WTC11 (cell line): Measurements from ENCODE around the gene ADAM12. TPM values are rescaled to one million over a fixed set of nuclear protein-coding genes. Genes with fewer than 3 reads are reported as not detected.

Source experiments
- ATAC-seq: fragments of 200-7000 bp; cut with Tn5 transposase; 2 replicates; pipeline ENCODE4 v1.10.0; 2021; ENCODE audit warnings: mild to moderate bottlenecking, moderate library complexity
- CTCF ChIA-PET: fragments of 300-600 bp; sonication (Branson Sonifier 250); formaldehyde crosslinking; loops from one replicate; lab custom pipeline; 2021; ENCODE audit warnings: antibody characterized with exemption; lab: Charles Lee
- POLR2A ChIA-PET: fragments of 350-600 bp; sonication (Branson Sonifier 250); formaldehyde crosslinking; loops from one replicate; lab custom pipeline; 2021; ENCODE audit warnings: antibody characterized with exemption; lab: Charles Lee
- DNase-seq: peaks from one replicate; pipeline ENCODE4 v3.0.0; 2021; ENCODE audit warnings: low spot score
- H3K27ac Mint-ChIP-seq: 2 replicates; pipeline ENCODE4 v1.8.0; 2021; ENCODE audit warnings: mixed read lengths
- H3K27me3 Mint-ChIP-seq: 2 replicates; pipeline ENCODE4 v1.8.0; 2021; ENCODE audit warnings: low read depth, mild to moderate bottlenecking, moderate library complexity, mixed read lengths
- H3K36me3 Mint-ChIP-seq: 2 replicates; pipeline ENCODE4 v1.8.0; 2021; ENCODE audit warnings: mixed read lengths
- H3K4me1 Mint-ChIP-seq: 2 replicates; pipeline ENCODE4 v1.8.0; 2022; ENCODE audit warnings: mixed read lengths
- H3K4me3 Mint-ChIP-seq: 2 replicates; pipeline ENCODE4 v1.8.0; 2021; ENCODE audit warnings: mild to moderate bottlenecking, moderate library complexity, mixed read lengths
- H3K9me3 Mint-ChIP-seq: 2 replicates; pipeline ENCODE4 v1.8.0; 2021; ENCODE audit warnings: mixed read lengths
- ETV6 ChIP-seq: sonication (generic); formaldehyde crosslinking; IDR thresholded peaks from 2 replicates; pipeline ENCODE4 v1.8.1; 2022; ENCODE audit warnings: mild to moderate bottlenecking, missing genetic modification reagents
- FOXP1 ChIP-seq: sonication (generic); formaldehyde crosslinking; IDR thresholded peaks from 2 replicates; pipeline ENCODE4 v1.8.0; 2022; ENCODE audit warnings: missing genetic modification reagents, mild to moderate bottlenecking, moderate library complexity, borderline replicate concordance
- GRHL2 ChIP-seq: fragments of 250-450 bp; sonication (Bioruptor Pico); IDR thresholded peaks from 2 replicates; pipeline ENCODE4 v1.8.0; 2022; ENCODE audit warnings: mild to moderate bottlenecking, moderate library complexity; ENCODE audit not compliant: insufficient replicate concordance, severe bottlenecking
- JUN ChIP-seq: sonication (generic); formaldehyde crosslinking; IDR thresholded peaks from 2 replicates; pipeline ENCODE4 v1.8.0; 2023; ENCODE audit warnings: mild to moderate bottlenecking, missing genetic modification reagents
- NFYB ChIP-seq: sonication (generic); formaldehyde crosslinking; conservative IDR thresholded peaks from 2 replicates; pipeline ENCODE4 v1.8.0; 2022; ENCODE audit warnings: low read depth, missing genetic modification reagents
- SMAD4 ChIP-seq: sonication (generic); formaldehyde crosslinking; IDR thresholded peaks from 2 replicates; pipeline ENCODE4 v1.8.0; 2022; ENCODE audit warnings: mild to moderate bottlenecking, missing genetic modification reagents
- SOX15 ChIP-seq: fragments of 250-450 bp; sonication (Bioruptor Pico); IDR thresholded peaks from 2 replicates; pipeline ENCODE4 v1.9.0; 2021; ENCODE audit warnings: mild to moderate bottlenecking
- SP1 ChIP-seq: sonication (generic); formaldehyde crosslinking; conservative IDR thresholded peaks from 2 replicates; pipeline ENCODE4 v1.8.1; 2022; ENCODE audit warnings: missing genetic modification reagents
- ZNF138 ChIP-seq: sonication (generic); formaldehyde crosslinking; conservative IDR thresholded peaks from 2 replicates; pipeline ENCODE4 v1.8.1; 2022; ENCODE audit warnings: mild to moderate bottlenecking, moderate library complexity, missing genetic modification reagents
- ZNF219 ChIP-seq: sonication (generic); formaldehyde crosslinking; IDR thresholded peaks from 2 replicates; pipeline ENCODE4 v1.8.0; 2023; ENCODE audit warnings: missing genetic modification reagents, mild to moderate bottlenecking, borderline replicate concordance
- ZNF396 ChIP-seq: fragments of 250-450 bp; sonication (Bioruptor Pico); IDR thresholded peaks from 2 replicates; pipeline ENCODE4 v1.8.0; 2021; ENCODE audit warnings: mild to moderate bottlenecking, moderate library complexity, borderline replicate concordance
- total RNA-seq: library from RNA; stranded (reverse); gene quantifications from 3 replicates; pipeline ENCODE4 v1.2.3, GENCODE V29; 2021
- TF ChIP-seq, protein P1 (sequence below): sonication (generic); formaldehyde crosslinking; IDR thresholded peaks from 2 replicates; pipeline ENCODE4 v1.8.1; 2023; ENCODE audit warnings: mild to moderate bottlenecking, missing genetic modification reagents, moderate library complexity
- TF ChIP-seq, protein P2 (sequence below): fragments of 250-450 bp; sonication (Bioruptor Pico); IDR thresholded peaks from 2 replicates; pipeline ENCODE4 v2.1.2; 2022; ENCODE audit warnings: mild to moderate bottlenecking, moderate library complexity
- TF ChIP-seq, protein P3 (sequence below): fragments of 250-450 bp; sonication (Bioruptor Pico); IDR thresholded peaks from 2 replicates; pipeline ENCODE4 v1.9.0; 2021; ENCODE audit warnings: mild to moderate bottlenecking
- TF ChIP-seq, protein P4 (sequence below): fragments of 250-450 bp; sonication (Bioruptor Pico); IDR thresholded peaks from 2 replicates; pipeline ENCODE4 v1.9.0; 2021; ENCODE audit warnings: mild to moderate bottlenecking, borderline replicate concordance
- TF ChIP-seq, protein P5 (sequence below): sonication (generic); formaldehyde crosslinking; IDR thresholded peaks from 2 replicates; pipeline ENCODE4 v1.8.1; 2022; ENCODE audit warnings: low read depth, missing genetic modification reagents, borderline replicate concordance
- TF ChIP-seq, protein P6 (sequence below): sonication (generic); formaldehyde crosslinking; IDR thresholded peaks from 2 replicates; pipeline ENCODE4 v1.8.0; 2023; ENCODE audit warnings: mild to moderate bottlenecking, missing genetic modification reagents
- TF ChIP-seq, protein P7 (sequence below): sonication (generic); formaldehyde crosslinking; IDR thresholded peaks from 2 replicates; pipeline ENCODE4 v1.8.0; 2022; ENCODE audit warnings: mild to moderate bottlenecking, missing genetic modification reagents

Gene ADAM12
- total RNA-seq, 1 experiment from 2014 or later, result 0.22 TPM

DNA sequence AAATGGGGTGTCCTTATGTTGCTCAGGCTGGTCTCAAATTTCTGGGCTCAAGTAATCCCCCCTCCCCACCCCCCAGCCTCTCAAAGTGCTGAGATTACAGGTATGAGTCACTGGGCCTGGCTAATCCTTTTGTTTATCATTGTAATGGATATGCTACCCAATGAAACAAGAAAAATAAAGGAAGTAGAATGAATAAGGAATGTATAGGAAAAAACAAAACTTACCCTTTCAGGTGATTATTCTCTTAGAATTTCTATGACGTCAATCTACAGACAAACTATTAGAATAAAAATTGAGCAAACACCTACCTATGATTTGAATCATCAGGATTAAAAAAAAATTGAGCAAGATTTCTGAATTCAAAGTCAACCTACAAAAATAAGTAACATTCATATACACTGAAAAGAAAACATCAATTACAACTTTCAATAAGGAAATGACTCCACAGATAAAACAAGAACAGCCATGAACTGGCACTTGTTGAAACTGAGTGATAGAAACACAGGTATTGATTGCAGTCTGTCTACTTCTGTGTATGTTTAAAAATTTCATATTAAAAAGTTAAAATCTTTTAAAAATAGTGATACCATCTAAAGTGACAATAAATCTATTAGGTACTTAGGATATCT is 12.2 kb downstream of the ADAM12 start:
- no peak overlapping the region for H3K27ac Mint-ChIP-seq
- DNase-seq, result no peak

DNA sequence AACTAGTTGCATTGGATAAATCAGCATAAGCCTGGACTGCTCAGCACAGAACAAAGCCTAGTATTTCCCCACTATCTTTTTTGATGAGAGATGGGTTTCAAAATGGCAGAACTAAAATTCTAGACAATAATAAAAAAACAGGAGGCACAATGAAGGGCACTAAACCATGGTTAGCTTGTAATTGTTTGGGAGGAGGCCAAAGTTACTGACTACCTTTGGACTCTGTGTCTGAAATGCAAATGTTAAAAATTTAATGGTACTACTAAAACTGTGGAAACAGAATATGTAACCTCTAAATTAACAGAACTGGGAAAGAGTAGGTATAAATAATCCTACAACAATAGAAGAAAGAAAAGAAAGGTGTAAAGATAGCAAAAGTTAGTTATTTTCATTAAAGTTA is 13.0 kb downstream of the ADAM12 start:
- Mint-ChIP-seq H3K4me1 (peaks cover 3% of the 10 kb centered on the region; the same call in 1 of the 2 replicates), H3K27ac (no peak overlapping the region)
- POLR2A ChIA-PET, result no interaction called here
- TF ChIP-seq, protein P1, sequence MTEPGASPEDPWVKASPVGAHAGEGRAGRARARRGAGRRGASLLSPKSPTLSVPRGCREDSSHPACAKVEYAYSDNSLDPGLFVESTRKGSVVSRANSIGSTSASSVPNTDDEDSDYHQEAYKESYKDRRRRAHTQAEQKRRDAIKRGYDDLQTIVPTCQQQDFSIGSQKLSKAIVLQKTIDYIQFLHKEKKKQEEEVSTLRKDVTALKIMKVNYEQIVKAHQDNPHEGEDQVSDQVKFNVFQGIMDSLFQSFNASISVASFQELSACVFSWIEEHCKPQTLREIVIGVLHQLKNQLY, result no peak
- TF ChIP-seq, protein P2, sequence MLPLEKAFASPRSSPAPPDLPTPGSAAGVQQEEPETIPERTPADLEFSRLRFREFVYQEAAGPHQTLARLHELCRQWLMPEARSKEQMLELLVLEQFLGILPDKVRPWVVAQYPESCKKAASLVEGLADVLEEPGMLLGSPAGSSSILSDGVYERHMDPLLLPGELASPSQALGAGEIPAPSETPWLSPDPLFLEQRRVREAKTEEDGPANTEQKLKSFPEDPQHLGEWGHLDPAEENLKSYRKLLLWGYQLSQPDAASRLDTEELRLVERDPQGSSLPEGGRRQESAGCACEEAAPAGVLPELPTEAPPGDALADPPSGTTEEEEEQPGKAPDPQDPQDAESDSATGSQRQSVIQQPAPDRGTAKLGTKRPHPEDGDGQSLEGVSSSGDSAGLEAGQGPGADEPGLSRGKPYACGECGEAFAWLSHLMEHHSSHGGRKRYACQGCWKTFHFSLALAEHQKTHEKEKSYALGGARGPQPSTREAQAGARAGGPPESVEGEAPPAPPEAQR, result no peak
- TF ChIP-seq JUN (CRISPR knock-in tag) (no peak), ZNF396 (no peak), SP1 (CRISPR knock-in tag) (no peak), FOXP1 (CRISPR knock-in tag) (no peak)
- TF ChIP-seq, protein P3, sequence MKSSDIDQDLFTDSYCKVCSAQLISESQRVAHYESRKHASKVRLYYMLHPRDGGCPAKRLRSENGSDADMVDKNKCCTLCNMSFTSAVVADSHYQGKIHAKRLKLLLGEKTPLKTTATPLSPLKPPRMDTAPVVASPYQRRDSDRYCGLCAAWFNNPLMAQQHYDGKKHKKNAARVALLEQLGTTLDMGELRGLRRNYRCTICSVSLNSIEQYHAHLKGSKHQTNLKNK (CRISPR knock-in tag), result no peak
- TF ChIP-seq, all 79 proteins: peak for 0
- Mint-ChIP-seq H3K27me3 (no peaks in the 10 kb centered on the region), H3K9me3 (peaks cover 49% of the 10 kb centered on the region), H3K36me3 (peaks cover 16% of the 10 kb centered on the region), H3K4me3 (no peak overlapping the region)
- DNase-seq (no peak), ATAC-seq (no peak)
- CTCF ChIA-PET, result no interaction called here

More for the DNA sequence above, 12.2 kb downstream of the ADAM12 start:
- no peak for ATAC-seq
- H3K4me3 Mint-ChIP-seq, result no peak overlapping the region
- ChIA-PET POLR2A (no interaction called here), CTCF (no interaction called here)
- TF ChIP-seq, protein P4, sequence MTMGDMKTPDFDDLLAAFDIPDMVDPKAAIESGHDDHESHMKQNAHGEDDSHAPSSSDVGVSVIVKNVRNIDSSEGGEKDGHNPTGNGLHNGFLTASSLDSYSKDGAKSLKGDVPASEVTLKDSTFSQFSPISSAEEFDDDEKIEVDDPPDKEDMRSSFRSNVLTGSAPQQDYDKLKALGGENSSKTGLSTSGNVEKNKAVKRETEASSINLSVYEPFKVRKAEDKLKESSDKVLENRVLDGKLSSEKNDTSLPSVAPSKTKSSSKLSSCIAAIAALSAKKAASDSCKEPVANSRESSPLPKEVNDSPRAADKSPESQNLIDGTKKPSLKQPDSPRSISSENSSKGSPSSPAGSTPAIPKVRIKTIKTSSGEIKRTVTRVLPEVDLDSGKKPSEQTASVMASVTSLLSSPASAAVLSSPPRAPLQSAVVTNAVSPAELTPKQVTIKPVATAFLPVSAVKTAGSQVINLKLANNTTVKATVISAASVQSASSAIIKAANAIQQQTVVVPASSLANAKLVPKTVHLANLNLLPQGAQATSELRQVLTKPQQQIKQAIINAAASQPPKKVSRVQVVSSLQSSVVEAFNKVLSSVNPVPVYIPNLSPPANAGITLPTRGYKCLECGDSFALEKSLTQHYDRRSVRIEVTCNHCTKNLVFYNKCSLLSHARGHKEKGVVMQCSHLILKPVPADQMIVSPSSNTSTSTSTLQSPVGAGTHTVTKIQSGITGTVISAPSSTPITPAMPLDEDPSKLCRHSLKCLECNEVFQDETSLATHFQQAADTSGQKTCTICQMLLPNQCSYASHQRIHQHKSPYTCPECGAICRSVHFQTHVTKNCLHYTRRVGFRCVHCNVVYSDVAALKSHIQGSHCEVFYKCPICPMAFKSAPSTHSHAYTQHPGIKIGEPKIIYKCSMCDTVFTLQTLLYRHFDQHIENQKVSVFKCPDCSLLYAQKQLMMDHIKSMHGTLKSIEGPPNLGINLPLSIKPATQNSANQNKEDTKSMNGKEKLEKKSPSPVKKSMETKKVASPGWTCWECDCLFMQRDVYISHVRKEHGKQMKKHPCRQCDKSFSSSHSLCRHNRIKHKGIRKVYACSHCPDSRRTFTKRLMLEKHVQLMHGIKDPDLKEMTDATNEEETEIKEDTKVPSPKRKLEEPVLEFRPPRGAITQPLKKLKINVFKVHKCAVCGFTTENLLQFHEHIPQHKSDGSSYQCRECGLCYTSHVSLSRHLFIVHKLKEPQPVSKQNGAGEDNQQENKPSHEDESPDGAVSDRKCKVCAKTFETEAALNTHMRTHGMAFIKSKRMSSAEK (CRISPR knock-in tag), result no peak
- no peaks in the 10 kb centered on the region for H3K27me3 Mint-ChIP-seq
- H3K36me3 Mint-ChIP-seq, result peaks cover 16% of the 10 kb centered on the region
- H3K4me1 Mint-ChIP-seq, result peaks cover 3% of the 10 kb centered on the region; the same call in 1 of the 2 replicates
- peaks cover 49% of the 10 kb centered on the region for H3K9me3 Mint-ChIP-seq

DNA sequence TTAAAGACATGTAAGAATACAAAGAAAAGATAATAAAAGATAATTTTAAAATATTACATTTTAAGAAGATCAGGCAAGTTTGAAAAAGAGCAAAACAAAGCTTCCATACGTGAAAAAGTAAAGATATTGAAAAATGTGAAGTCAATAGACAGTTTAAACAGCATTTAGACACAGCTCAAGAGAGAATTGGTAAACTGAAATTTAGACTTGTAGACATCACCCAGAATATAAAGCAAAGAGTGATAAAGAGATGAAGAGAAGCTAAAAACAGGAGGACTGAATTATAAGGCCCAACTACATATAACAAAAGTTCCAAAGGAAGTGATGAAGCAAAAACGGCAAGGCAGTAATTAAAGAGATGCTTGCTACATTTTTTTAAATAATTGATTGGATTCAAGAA is 13.8 kb downstream of the ADAM12 start:
- no peak for DNase-seq
- POLR2A ChIA-PET, result no interaction called here
- Mint-ChIP-seq H3K36me3 (peaks cover 16% of the 10 kb centered on the region), H3K9me3 (peaks cover 49% of the 10 kb centered on the region), H3K27ac (no peak overlapping the region), H3K4me1 (peaks cover 3% of the 10 kb centered on the region; the same call in 1 of the 2 replicates), H3K27me3 (no peaks in the 10 kb centered on the region), H3K4me3 (no peak overlapping the region)
- TF ChIP-seq FOXP1 (CRISPR knock-in tag) (no peak), NFYB (CRISPR knock-in tag) (no peak), SMAD4 (no peak), ZNF219 (no peak), SOX15 (CRISPR knock-in tag) (no peak), ZNF138 (CRISPR knock-in tag) (no peak), GRHL2 (no peak), ETV6 (CRISPR knock-in tag) (no peak)
- TF ChIP-seq, protein P5, sequence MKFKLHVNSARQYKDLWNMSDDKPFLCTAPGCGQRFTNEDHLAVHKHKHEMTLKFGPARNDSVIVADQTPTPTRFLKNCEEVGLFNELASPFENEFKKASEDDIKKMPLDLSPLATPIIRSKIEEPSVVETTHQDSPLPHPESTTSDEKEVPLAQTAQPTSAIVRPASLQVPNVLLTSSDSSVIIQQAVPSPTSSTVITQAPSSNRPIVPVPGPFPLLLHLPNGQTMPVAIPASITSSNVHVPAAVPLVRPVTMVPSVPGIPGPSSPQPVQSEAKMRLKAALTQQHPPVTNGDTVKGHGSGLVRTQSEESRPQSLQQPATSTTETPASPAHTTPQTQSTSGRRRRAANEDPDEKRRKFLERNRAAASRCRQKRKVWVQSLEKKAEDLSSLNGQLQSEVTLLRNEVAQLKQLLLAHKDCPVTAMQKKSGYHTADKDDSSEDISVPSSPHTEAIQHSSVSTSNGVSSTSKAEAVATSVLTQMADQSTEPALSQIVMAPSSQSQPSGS, result no peak
- TF ChIP-seq, protein P6, sequence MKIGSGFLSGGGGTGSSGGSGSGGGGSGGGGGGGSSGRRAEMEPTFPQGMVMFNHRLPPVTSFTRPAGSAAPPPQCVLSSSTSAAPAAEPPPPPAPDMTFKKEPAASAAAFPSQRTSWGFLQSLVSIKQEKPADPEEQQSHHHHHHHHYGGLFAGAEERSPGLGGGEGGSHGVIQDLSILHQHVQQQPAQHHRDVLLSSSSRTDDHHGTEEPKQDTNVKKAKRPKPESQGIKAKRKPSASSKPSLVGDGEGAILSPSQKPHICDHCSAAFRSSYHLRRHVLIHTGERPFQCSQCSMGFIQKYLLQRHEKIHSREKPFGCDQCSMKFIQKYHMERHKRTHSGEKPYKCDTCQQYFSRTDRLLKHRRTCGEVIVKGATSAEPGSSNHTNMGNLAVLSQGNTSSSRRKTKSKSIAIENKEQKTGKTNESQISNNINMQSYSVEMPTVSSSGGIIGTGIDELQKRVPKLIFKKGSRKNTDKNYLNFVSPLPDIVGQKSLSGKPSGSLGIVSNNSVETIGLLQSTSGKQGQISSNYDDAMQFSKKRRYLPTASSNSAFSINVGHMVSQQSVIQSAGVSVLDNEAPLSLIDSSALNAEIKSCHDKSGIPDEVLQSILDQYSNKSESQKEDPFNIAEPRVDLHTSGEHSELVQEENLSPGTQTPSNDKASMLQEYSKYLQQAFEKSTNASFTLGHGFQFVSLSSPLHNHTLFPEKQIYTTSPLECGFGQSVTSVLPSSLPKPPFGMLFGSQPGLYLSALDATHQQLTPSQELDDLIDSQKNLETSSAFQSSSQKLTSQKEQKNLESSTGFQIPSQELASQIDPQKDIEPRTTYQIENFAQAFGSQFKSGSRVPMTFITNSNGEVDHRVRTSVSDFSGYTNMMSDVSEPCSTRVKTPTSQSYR (CRISPR knock-in tag), result no peak
- TF ChIP-seq, protein P7, sequence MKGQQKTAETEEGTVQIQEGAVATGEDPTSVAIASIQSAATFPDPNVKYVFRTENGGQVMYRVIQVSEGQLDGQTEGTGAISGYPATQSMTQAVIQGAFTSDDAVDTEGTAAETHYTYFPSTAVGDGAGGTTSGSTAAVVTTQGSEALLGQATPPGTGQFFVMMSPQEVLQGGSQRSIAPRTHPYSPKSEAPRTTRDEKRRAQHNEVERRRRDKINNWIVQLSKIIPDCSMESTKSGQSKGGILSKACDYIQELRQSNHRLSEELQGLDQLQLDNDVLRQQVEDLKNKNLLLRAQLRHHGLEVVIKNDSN (CRISPR knock-in tag), result no peak
- ATAC-seq, result no peak
- CTCF ChIA-PET, result no interaction called here
